D721Med (cell line): Measurements from ENCODE around the gene NRXN3.

Experiments
- DNase-seq: peaks from one replicate; pipeline ENCODE4 v3.0.0; 2011; ENCODE audit warnings: low spot score; ENCODE audit not compliant: insufficient read length
- FAIRE-seq: peaks from 2 replicates; lab custom pipeline; 2011; peaks lifted over from hg19 to GRCh38; lab: Jason Lieb, UNC
- CTCF ChIP-seq: IDR thresholded peaks from 2 replicates; pipeline ENCODE4 v1.5.1; 2012; ENCODE audit warnings: mild to moderate bottlenecking, control low read depth; ENCODE audit not compliant: insufficient read depth; ENCODE audit errors: missing control alignments

Gene NRXN3

GRCh38 chr14:79331830-79332229, 1161.7 kb downstream of the NRXN3 start:
- no peak for TF ChIP-seq CTCF
- FAIRE-seq (no peak), DNase-seq (no peak)

- DNase-seq (no peak), FAIRE-seq (no peak)
- no peak for TF ChIP-seq CTCF
Observed at GRCh38 chr14:79332504-79333197, 1162.5 kb downstream of the NRXN3 start.

DNA sequence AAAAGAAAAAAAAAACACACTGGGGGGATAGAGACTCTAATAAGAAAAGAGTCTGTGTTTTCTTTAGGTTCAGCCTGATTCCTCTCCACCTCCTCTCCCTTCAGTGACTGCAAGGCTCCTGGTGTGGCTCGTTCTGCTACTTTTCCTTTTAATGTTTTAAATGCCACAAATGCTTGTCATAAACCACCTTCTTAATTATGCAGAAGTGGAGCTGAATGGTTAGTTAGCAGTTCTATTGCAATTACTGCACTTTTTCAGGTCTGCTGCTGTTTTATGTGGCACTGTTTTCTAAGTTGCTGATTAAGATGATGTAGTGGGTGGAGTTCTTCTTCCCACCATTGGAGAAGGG, 1163.0 kb downstream of the NRXN3 start:
- DNase-seq (no peak), FAIRE-seq (no peak)
- TF ChIP-seq CTCF, result no peak

DNA sequence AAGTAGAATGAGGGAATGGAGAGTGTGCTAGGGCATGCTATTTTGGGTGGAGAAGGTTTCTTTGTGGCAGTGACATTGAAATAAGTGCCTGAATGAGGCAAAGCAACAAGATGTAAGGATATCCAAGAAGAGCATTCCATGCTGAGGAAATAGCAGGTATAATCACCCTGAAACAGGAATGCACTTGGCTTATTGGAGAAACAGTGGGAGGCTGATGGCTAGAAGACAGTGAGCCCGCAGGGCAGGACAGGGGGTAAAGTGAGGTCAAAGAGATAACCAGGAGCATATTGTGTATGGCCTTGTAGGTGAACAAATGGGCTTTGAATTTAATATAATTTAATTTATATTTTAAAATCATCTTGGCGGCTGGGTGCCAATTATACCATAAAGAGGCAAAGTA, 1164.1 kb downstream of the NRXN3 start:
- no peak for TF ChIP-seq CTCF
- DNase-seq, result no peak
- no peak for FAIRE-seq

DNA sequence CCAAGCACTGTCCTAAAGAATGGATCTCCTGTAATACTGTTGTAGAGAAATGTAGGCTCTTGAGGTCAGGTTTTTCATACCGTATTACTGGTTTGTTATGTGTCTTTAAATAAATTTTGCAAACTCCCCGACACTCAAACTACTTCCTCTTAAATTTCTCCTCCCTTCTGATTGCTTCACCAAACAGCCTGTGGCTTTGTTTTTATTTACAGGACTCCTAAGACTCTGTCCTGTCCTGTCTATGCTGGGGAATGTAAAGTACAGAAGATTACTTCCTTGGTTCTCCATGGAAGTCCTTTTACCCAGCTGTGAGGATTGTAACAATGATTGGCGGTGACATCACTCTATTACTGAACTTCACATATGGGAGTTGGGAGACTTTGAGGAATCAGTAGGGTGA, 1167.6 kb downstream of the NRXN3 start:
- TF ChIP-seq CTCF, result no peak
- FAIRE-seq (no peak), DNase-seq (no peak)

GRCh38 chr14:79342942-79343341, 1172.8 kb downstream of the NRXN3 start:
- TF ChIP-seq CTCF, result no peak
- FAIRE-seq, result no peak

DNA sequence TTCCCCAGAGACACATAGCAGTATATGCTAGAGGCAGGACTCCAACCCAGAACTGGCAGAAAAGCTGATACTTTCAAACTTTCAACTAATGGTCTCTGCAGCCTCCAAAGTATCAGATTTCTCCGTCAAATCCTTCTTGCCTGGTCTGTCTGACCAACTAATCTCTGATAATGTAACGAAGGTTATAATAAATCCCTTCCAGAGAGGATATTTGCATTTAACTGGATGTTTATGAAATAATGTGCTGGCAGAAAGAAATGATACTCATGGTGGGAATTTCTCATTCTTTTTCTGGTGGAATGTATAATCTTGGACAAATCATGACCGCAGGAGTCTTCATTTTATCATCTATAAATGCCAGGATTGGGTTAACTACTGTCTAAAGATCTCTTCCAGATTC, 1180.8 kb downstream of the NRXN3 start:
- FAIRE-seq (no peak), DNase-seq (no peak)
- TF ChIP-seq CTCF, result no peak

More at GRCh38 chr14:79342942-79343341, 1172.8 kb downstream of the NRXN3 start:
- no peak for DNase-seq
